WTC11 (cell line): Measurements from ENCODE around the gene BLM.

Experiments used
- CTCF ChIP-seq: fragments of 200-600 bp; IDR thresholded peaks from 2 replicates; pipeline ENCODE4 v1.8.0; 2022; ENCODE audit warnings: antibody characterized with exemption
- E2F5 ChIP-seq: sonication (generic); formaldehyde crosslinking; IDR thresholded peaks from 2 replicates; pipeline ENCODE4 v1.8.1; 2022; ENCODE audit warnings: mild to moderate bottlenecking, moderate library complexity, missing genetic modification reagents
- MAX ChIP-seq: sonication (generic); formaldehyde crosslinking; IDR thresholded peaks from 2 replicates; pipeline ENCODE4 v1.8.0; 2022; ENCODE audit warnings: mild to moderate bottlenecking, missing genetic modification reagents
- ZBTB43 ChIP-seq: sonication (generic); formaldehyde crosslinking; IDR thresholded peaks from 2 replicates; pipeline ENCODE4 v1.8.1; 2023; ENCODE audit warnings: mild to moderate bottlenecking, missing genetic modification reagents
- ZNF281 ChIP-seq: sonication (generic); formaldehyde crosslinking; IDR thresholded peaks from 2 replicates; pipeline ENCODE4 v1.8.0; 2023; ENCODE audit warnings: mild to moderate bottlenecking, missing genetic modification reagents

- TF ChIP-seq MAX (CRISPR knock-in tag) (no peak), CTCF (no peak), E2F5 (no peak), ZNF281 (CRISPR knock-in tag) (no peak), ZBTB43 (CRISPR knock-in tag) (no peak)
Observed at GRCh38 chr15:90801803-90802202, 84.7 kb downstream of the BLM start.
